ENCODE data around the gene YARS2. TPM values are rescaled to one million over a fixed set of nuclear protein-coding genes. Genes with fewer than 3 reads are reported as not detected.

Gene YARS2
- total RNA-seq, 5 donors from 2014 or later (not counting 1 experiment from before 2014, with no cell fraction given), result 14.8 to 20.4 (median 18.0) TPM

- no CpG with 5 or more reads among the region's 6 CpGs for WGBS (ENCODE audit: insufficient coverage)
- Mint-ChIP-seq H3K4me3 (no peak overlapping the region), H3K4me1 (no peaks in the 10 kb centered on the region), H3K27ac (no peak overlapping the region), H3K9me3 (no peaks in the 10 kb centered on the region), H3K36me3 (no peaks in the 10 kb centered on the region), H3K27me3 (peaks cover 13 to 17% of the 10 kb centered on the region in 2 donors)
- Histone ChIP-seq H3K4me3 (ENCODE audit: control insufficient read depth in 1 of 2, extremely low read depth in 1 of 2, low read length in 1 of 2) (no peak overlapping the region), H3K27ac (ENCODE audit: low read length) (no peak overlapping the region), H3K4me1 (ENCODE audit: control insufficient read depth in 1 of 2, extremely low read depth in 1 of 2, insufficient read depth in 2 of 2, low read length in 2 of 2) (no peaks in the 10 kb centered on the region), H3K9me3 (no peaks in the 10 kb centered on the region), H3K27me3 (replicated peaks in 1 of 2; ENCODE audit: control insufficient read depth in 2 of 2, extremely low read depth in 1 of 2, insufficient read depth in 2 of 2, low read length in 1 of 2) (no peaks in the 10 kb centered on the region), H3K36me3 (ENCODE audit: control insufficient read depth in 2 of 2, extremely low read depth in 1 of 2, insufficient read depth in 1 of 2, low read length in 1 of 2) (no peaks in the 10 kb centered on the region)
- ATAC-seq (replicated peaks in 1 of 4), result no peak
- DNase-seq, result no peak
- CTCF ChIA-PET, result interaction anchor here in 1 of 2 donors (0.6 kb wide), 1 partner anchor 13 kb away, joined by 3 read pairs; no protein-coding TSS in a partner anchor
- POLR2A ChIA-PET, result interaction anchor here in 1 of 2 donors (0.6 kb wide), 1 partner anchor 10 kb away, joined by 3 read pairs; no protein-coding TSS in a partner anchor
Measured at GRCh38 chr12:32773691-32774090, 18.0 kb upstream of the YARS2 start.

DNA sequence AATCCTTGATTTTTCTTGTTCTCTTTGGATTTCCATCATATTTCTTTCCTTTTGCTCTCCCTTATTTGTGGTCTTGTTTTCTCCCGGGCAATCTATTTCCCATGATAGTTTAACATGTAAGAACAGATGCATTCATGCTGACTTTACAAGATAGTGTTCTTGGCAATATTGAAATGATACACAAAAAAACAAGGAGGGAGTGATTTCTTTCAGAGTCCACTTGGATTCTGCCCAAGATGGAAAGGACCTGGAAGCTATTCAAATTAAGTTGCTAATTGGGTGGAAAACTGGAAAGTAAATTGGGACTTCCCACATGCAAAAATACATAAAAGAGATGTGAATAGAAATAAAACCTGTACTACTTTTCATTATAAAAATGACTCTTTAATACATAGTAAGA lies 14.4 kb upstream of the YARS2 start:
- no peak for ATAC-seq (replicated peaks in 1 of 4)
- Histone ChIP-seq H3K36me3 (ENCODE audit: control insufficient read depth in 2 of 2, extremely low read depth in 1 of 2, insufficient read depth in 1 of 2, low read length in 1 of 2) (no peaks in the 10 kb centered on the region), H3K4me1 (ENCODE audit: control insufficient read depth in 1 of 2, extremely low read depth in 1 of 2, insufficient read depth in 2 of 2, low read length in 2 of 2) (no peaks in the 10 kb centered on the region), H3K27me3 (replicated peaks in 1 of 2; ENCODE audit: control insufficient read depth in 2 of 2, extremely low read depth in 1 of 2, insufficient read depth in 2 of 2, low read length in 1 of 2) (peaks cover 0 to 2% of the 10 kb centered on the region in 2 experiments), H3K27ac (ENCODE audit: low read length) (no peak overlapping the region), H3K9me3 (no peaks in the 10 kb centered on the region), H3K4me3 (ENCODE audit: control insufficient read depth in 1 of 2, extremely low read depth in 1 of 2, low read length in 1 of 2) (no peak overlapping the region)
- no peaks in the 10 kb centered on the region for H3K4me1 Mint-ChIP-seq
- H3K36me3 Mint-ChIP-seq, result no peaks in the 10 kb centered on the region
- no peak for DNase-seq
- H3K27me3 Mint-ChIP-seq, result peaks cover 17 to 22% of the 10 kb centered on the region in 2 donors
- H3K4me3 Mint-ChIP-seq, result no peak overlapping the region
- no peaks in the 10 kb centered on the region for H3K9me3 Mint-ChIP-seq
- no CpG with 5 or more reads among the region's 1 CpG for WGBS (ENCODE audit: insufficient coverage)
- ChIA-PET CTCF (interaction anchor here (0.6 to 1.1 kb wide), 2 partner anchors 14 to 710 kb away, joined by 5 to 6 read pairs; partner anchors contain the start of gene YARS2 (in 1 of the 2)), POLR2A (no interaction called here)
- no peak overlapping the region for H3K27ac Mint-ChIP-seq

DNA sequence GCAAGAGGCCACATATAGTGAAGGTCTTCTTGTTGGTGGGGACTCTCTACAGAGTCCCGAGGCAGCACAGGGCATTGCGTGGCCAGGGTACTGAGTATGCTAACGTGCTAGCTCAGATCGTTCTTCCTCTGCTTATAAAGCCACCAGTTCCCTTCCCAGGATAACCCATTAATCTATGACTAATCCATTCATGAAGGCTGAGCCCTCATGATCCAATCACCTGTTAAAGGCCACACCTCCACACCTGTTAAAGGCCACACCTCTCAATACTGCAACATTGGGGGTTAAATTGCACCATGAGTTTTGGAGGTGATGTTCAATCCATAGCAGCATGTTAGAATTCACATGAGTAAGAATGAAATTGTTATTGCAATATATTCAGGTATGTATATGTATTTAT lies 12.8 kb upstream of the YARS2 start:
- no peaks in the 10 kb centered on the region for H3K9me3 ChIP-seq
- no peak overlapping the region for H3K4me3 ChIP-seq (ENCODE audit: control insufficient read depth in 1 of 2, extremely low read depth in 1 of 2, low read length in 1 of 2)
- H3K27me3 ChIP-seq (replicated peaks in 1 of 2; ENCODE audit: control insufficient read depth in 2 of 2, extremely low read depth in 1 of 2, insufficient read depth in 2 of 2, low read length in 1 of 2), result peaks cover 0 to 2% of the 10 kb centered on the region in 2 experiments
- no peak overlapping the region for H3K27ac Mint-ChIP-seq
- CTCF ChIA-PET, result no interaction called here
- no peaks in the 10 kb centered on the region for H3K4me1 Mint-ChIP-seq
- H3K27ac ChIP-seq (ENCODE audit: low read length), result no peak overlapping the region
- H3K36me3 Mint-ChIP-seq, result no peaks in the 10 kb centered on the region
- POLR2A ChIA-PET, result no interaction called here
- H3K9me3 Mint-ChIP-seq, result no peaks in the 10 kb centered on the region
- no peaks in the 10 kb centered on the region for H3K36me3 ChIP-seq (ENCODE audit: control insufficient read depth in 2 of 2, extremely low read depth in 1 of 2, insufficient read depth in 1 of 2, low read length in 1 of 2)
- no peak for ATAC-seq (replicated peaks in 1 of 4)
- H3K4me3 Mint-ChIP-seq, result no peak overlapping the region
- 93% methylated on average over 2 of the region's 4 CpGs for WGBS (ENCODE audit: insufficient coverage)
- DNase-seq, result no peak
- H3K27me3 Mint-ChIP-seq, result peaks cover 17 to 22% of the 10 kb centered on the region in 2 donors
- H3K4me1 ChIP-seq (ENCODE audit: control insufficient read depth in 1 of 2, extremely low read depth in 1 of 2, insufficient read depth in 2 of 2, low read length in 2 of 2), result no peaks in the 10 kb centered on the region

- ChIA-PET POLR2A (no interaction called here), CTCF (interaction anchor here in 1 of 2 donors (0.7 kb wide), 1 partner anchor 1394 kb away, joined by 3 read pairs; no protein-coding TSS in a partner anchor)
- H3K36me3 Mint-ChIP-seq, result no peaks in the 10 kb centered on the region
- H3K4me1 Mint-ChIP-seq, result no peaks in the 10 kb centered on the region
- H3K4me3 ChIP-seq (ENCODE audit: control insufficient read depth in 1 of 2, extremely low read depth in 1 of 2, low read length in 1 of 2), result no peak overlapping the region
- H3K27me3 ChIP-seq (replicated peaks in 1 of 2; ENCODE audit: control insufficient read depth in 2 of 2, extremely low read depth in 1 of 2, insufficient read depth in 2 of 2, low read length in 1 of 2), result peaks cover 0 to 7% of the 10 kb centered on the region in 2 experiments
- WGBS (ENCODE audit: insufficient coverage), result no CpG with 5 or more reads among the region's 4 CpGs
- no peaks in the 10 kb centered on the region for H3K4me1 ChIP-seq (ENCODE audit: control insufficient read depth in 1 of 2, extremely low read depth in 1 of 2, insufficient read depth in 2 of 2, low read length in 2 of 2)
- H3K4me3 Mint-ChIP-seq, result no peak overlapping the region
- no peaks in the 10 kb centered on the region for H3K9me3 Mint-ChIP-seq
- H3K27ac Mint-ChIP-seq, result no peak overlapping the region
- no peak for ATAC-seq (replicated peaks in 1 of 4)
- H3K27me3 Mint-ChIP-seq, result peaks cover 17 to 28% of the 10 kb centered on the region in 2 donors
- H3K9me3 ChIP-seq, result no peaks in the 10 kb centered on the region
- DNase-seq, result no peak
- H3K36me3 ChIP-seq (ENCODE audit: control insufficient read depth in 2 of 2, extremely low read depth in 1 of 2, insufficient read depth in 1 of 2, low read length in 1 of 2), result no peaks in the 10 kb centered on the region
- H3K27ac ChIP-seq (ENCODE audit: low read length), result no peak overlapping the region
Measured at GRCh38 chr12:32765906-32766305, 10.2 kb upstream of the YARS2 start.

DNA sequence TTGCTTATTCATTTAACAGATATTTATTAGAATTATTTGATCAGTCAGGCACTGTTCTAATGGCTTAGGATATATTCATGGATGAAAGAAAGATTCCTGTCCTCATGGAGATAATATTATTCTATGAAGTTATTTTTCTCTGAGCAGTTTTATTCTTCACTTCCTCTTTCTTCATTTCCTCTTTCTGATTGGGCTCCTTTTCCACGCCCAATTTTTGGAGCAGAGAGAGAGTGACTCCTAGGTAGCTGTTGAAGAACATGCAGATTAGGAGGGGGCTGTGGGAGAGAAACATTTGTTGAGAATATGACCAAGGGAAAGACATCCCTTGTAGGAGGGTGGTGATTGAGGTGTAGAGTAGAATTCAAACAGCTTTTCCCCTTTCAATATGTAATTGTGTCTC lies 6.0 kb upstream of the YARS2 start:
- Histone ChIP-seq H3K36me3 (ENCODE audit: control insufficient read depth in 2 of 2, extremely low read depth in 1 of 2, insufficient read depth in 1 of 2, low read length in 1 of 2) (no peaks in the 10 kb centered on the region), H3K27ac (ENCODE audit: low read length) (no peak overlapping the region), H3K9me3 (no peaks in the 10 kb centered on the region), H3K4me1 (ENCODE audit: control insufficient read depth in 1 of 2, extremely low read depth in 1 of 2, insufficient read depth in 2 of 2, low read length in 2 of 2) (no peaks in the 10 kb centered on the region), H3K4me3 (ENCODE audit: control insufficient read depth in 1 of 2, extremely low read depth in 1 of 2, low read length in 1 of 2) (no peak overlapping the region), H3K27me3 (replicated peaks in 1 of 2; ENCODE audit: control insufficient read depth in 2 of 2, extremely low read depth in 1 of 2, insufficient read depth in 2 of 2, low read length in 1 of 2) (peaks cover 0 to 6% of the 10 kb centered on the region in 2 experiments)
- Mint-ChIP-seq H3K27ac (no peak overlapping the region), H3K36me3 (no peaks in the 10 kb centered on the region), H3K9me3 (no peaks in the 10 kb centered on the region), H3K4me1 (no peaks in the 10 kb centered on the region), H3K4me3 (no peak overlapping the region), H3K27me3 (peaks cover 6 to 7% of the 10 kb centered on the region in 2 donors)
- CTCF ChIA-PET, result interaction anchor here in 1 of 2 donors (0.6 kb wide), 2 partner anchors 827 to 1336 kb away, joined by 4 read pairs; no protein-coding TSS in a partner anchor
- POLR2A ChIA-PET, result interaction anchor here in 1 of 2 donors (0.5 kb wide), 1 partner anchor 641 kb away, joined by 3 read pairs; no protein-coding TSS in a partner anchor
- no CpG with 5 or more reads among the region's 1 CpG for WGBS (ENCODE audit: insufficient coverage)
- ATAC-seq (replicated peaks in 1 of 4) (no peak), DNase-seq (no peak)

GRCh38 chr12:32757157-32757556 lies 1.5 kb upstream of the YARS2 start:
- Mint-ChIP-seq H3K27me3 (peaks cover 1 to 5% of the 10 kb centered on the region in 2 donors), H3K4me3 (no peak overlapping the region), H3K4me1 (peaks cover 18 to 25% (median 21%) of the 10 kb centered on the region in 3 donors), H3K36me3 (peaks cover 11% of the 10 kb centered on the region), H3K9me3 (no peaks in the 10 kb centered on the region), H3K27ac (no peak overlapping the region)
- CTCF ChIA-PET, result interaction anchor here (0.5 to 3.9 kb wide), 5 partner anchors 489 to 1634 kb away, joined by 3 to 84 read pairs (median 7); partner anchors contain the start of gene ALG10 (in 1 of the 2)
- WGBS (ENCODE audit: insufficient coverage), result no CpG with 5 or more reads among the region's 3 CpGs
- Histone ChIP-seq H3K4me3 (ENCODE audit: control insufficient read depth in 1 of 2, extremely low read depth in 1 of 2, low read length in 1 of 2) (no peak overlapping the region), H3K27ac (ENCODE audit: low read length) (no peak overlapping the region), H3K27me3 (replicated peaks in 1 of 2; ENCODE audit: control insufficient read depth in 2 of 2, extremely low read depth in 1 of 2, insufficient read depth in 2 of 2, low read length in 1 of 2) (peaks cover 0 to 6% of the 10 kb centered on the region in 2 experiments), H3K9me3 (no peaks in the 10 kb centered on the region), H3K36me3 (ENCODE audit: control insufficient read depth in 2 of 2, extremely low read depth in 1 of 2, insufficient read depth in 1 of 2, low read length in 1 of 2) (peaks cover 5 to 9% of the 10 kb centered on the region in 2 donors), H3K4me1 (ENCODE audit: control insufficient read depth in 1 of 2, extremely low read depth in 1 of 2, insufficient read depth in 2 of 2, low read length in 2 of 2) (peaks cover 10 to 13% of the 10 kb centered on the region in 2 experiments)
- ATAC-seq (replicated peaks in 1 of 4), result no peak
- POLR2A ChIA-PET, result no interaction called here
- DNase-seq, result no peak

Data from T-cell (primary cell).